ENCODE results near the gene RAMP2.

Gene RAMP2

GRCh38 chr17:42798011-42798382 lies 37.0 kb downstream of the RAMP2 start:
- Histone ChIP-seq H3K36me3 (ENCODE audit: insufficient read depth, low read length) (no peaks in the 10 kb centered on the region), H2AFZ (ENCODE audit: low read length) (peak overlapping the region; percentile 84), H3K9ac (ENCODE audit: low read length) (peak overlapping the region; percentile 83), H3K27me3 (ENCODE audit: insufficient read depth, low read length) (no peaks in the 10 kb centered on the region), H3K4me3 (ENCODE audit: low read depth, low read length, poor library complexity, severe bottlenecking) (peak overlapping the region; percentile 91), H3K9me3 (ENCODE audit: low read length) (no peaks in the 10 kb centered on the region), H3K79me2 (ENCODE audit: insufficient read depth, low read length) (no peaks in the 10 kb centered on the region), H3K4me2 (ENCODE audit: low read length) (peak overlapping the region; percentile 91), H3K9me2 (ENCODE audit: low read depth, low read length) (no peaks in the 10 kb centered on the region), H3K27ac (ENCODE audit: low read depth, low read length, poor library complexity, severe bottlenecking) (no peak overlapping the region), H3K4me1 (ENCODE audit: insufficient read depth, low read length, severe bottlenecking) (peaks cover 15% of the 10 kb centered on the region), H3F3A (ENCODE audit: insufficient read depth, low read length) (no peaks in the 10 kb centered on the region), H4K20me1 (ENCODE audit: insufficient read depth, low read length) (no peaks in the 10 kb centered on the region)
- TF ChIP-seq EZH2 (IDR thresholded peaks at IDR 0.05; ENCODE audit: borderline replicate concordance, low read length) = no peak
- TF ChIP-seq CTCF (IDR thresholded peaks at IDR 0.05; ENCODE audit: low read length) = no peak

GRCh38 chr17:42798383-42799380 lies 37.7 kb downstream of the RAMP2 start, which contains the start of the genes CNTD1 and COA3:
TSS of gene CNTD1 (plus strand) at chr17:42798861. CDS start at chr17:42799068, 207 bp downstream.
TSS of gene COA3 (minus strand) at chr17:42798704. CDS start at chr17:42798681, 23 bp downstream.
- no peaks in the 10 kb centered on the region for H3K9me3 ChIP-seq (ENCODE audit: low read length)
- H3F3A ChIP-seq (ENCODE audit: insufficient read depth, low read length) = no peaks in the 10 kb centered on the region
- no peaks in the 10 kb centered on the region for H4K20me1 ChIP-seq (ENCODE audit: insufficient read depth, low read length)
- H3K9me2 ChIP-seq (ENCODE audit: low read depth, low read length) = no peaks in the 10 kb centered on the region
- H3K27ac ChIP-seq (ENCODE audit: low read depth, low read length, poor library complexity, severe bottlenecking) = no peak within 1 kb of the TSS
- H3K27me3 ChIP-seq (ENCODE audit: insufficient read depth, low read length) = no peaks in the 10 kb centered on the region
- peak within 1 kb of the TSS; percentile 84 for H2AFZ ChIP-seq (ENCODE audit: low read length)
- H3K4me2 ChIP-seq (ENCODE audit: low read length) = peak within 1 kb of the TSS; percentile 91
- no peaks in the 10 kb centered on the region for H3K36me3 ChIP-seq (ENCODE audit: insufficient read depth, low read length)
- H3K79me2 ChIP-seq (ENCODE audit: insufficient read depth, low read length) = no peaks in the 10 kb centered on the region
- peaks cover 15% of the 10 kb centered on the region for H3K4me1 ChIP-seq (ENCODE audit: insufficient read depth, low read length, severe bottlenecking)
- no peak for TF ChIP-seq CTCF (IDR thresholded peaks at IDR 0.05; ENCODE audit: low read length)
- peak within 1 kb of the TSS; percentile 91 for H3K4me3 ChIP-seq (ENCODE audit: low read depth, low read length, poor library complexity, severe bottlenecking)
- H3K9ac ChIP-seq (ENCODE audit: low read length) = peak within 1 kb of the TSS; percentile 83

- Histone ChIP-seq H3K4me1 (ENCODE audit: insufficient read depth, low read length, severe bottlenecking) (peaks cover 4% of the 10 kb centered on the region), H3F3A (ENCODE audit: insufficient read depth, low read length) (no peaks in the 10 kb centered on the region), H3K27me3 (ENCODE audit: insufficient read depth, low read length) (no peaks in the 10 kb centered on the region), H3K36me3 (ENCODE audit: insufficient read depth, low read length) (no peaks in the 10 kb centered on the region), H3K9me2 (ENCODE audit: low read depth, low read length) (no peaks in the 10 kb centered on the region), H3K9ac (ENCODE audit: low read length) (no peak overlapping the region), H3K79me2 (ENCODE audit: insufficient read depth, low read length) (no peaks in the 10 kb centered on the region), H4K20me1 (ENCODE audit: insufficient read depth, low read length) (no peaks in the 10 kb centered on the region), H3K27ac (ENCODE audit: low read depth, low read length, poor library complexity, severe bottlenecking) (no peak overlapping the region), H2AFZ (ENCODE audit: low read length) (no peak overlapping the region), H3K9me3 (ENCODE audit: low read length) (no peaks in the 10 kb centered on the region), H3K4me2 (ENCODE audit: low read length) (no peak overlapping the region), H3K4me3 (ENCODE audit: low read depth, low read length, poor library complexity, severe bottlenecking) (no peak overlapping the region)
- TF ChIP-seq CTCF (IDR thresholded peaks at IDR 0.05; ENCODE audit: low read length) = no peak
- no peak for TF ChIP-seq EZH2 (IDR thresholded peaks at IDR 0.05; ENCODE audit: borderline replicate concordance, low read length)
Observed at GRCh38 chr17:42803074-42803883, 42.3 kb downstream of the RAMP2 start.

Data from OCI-LY1 (cell line).